CD4-positive, CD25-positive, alpha-beta regulatory T cell (primary cell): Measurements from ENCODE around the gene RYR3. TPM values are rescaled to one million over a fixed set of nuclear protein-coding genes. Genes with fewer than 3 reads are reported as not detected.
A peak's percentile ranks its signal among the peaks of the same experiment; 100 is the strongest.

ENCODE experiments used
- ATAC-seq, 2 donors: fragments of 150-1000 bp; cut with Tn5 transposase; one replicate each; pipeline ENCODE4 v1.10.0; 2021; ENCODE audit warnings: low read depth in 2 of 2, moderate number of reproducible peaks in 2 of 2, moderate library complexity in 1 of 2
- DNase-seq, 3 donors: peaks; one replicate each; pipeline versions ENCODE4 v3.0.0 to v3.0.0-alpha.2; 2012 to 2022; ENCODE audit warnings: mixed read lengths in 1 of 3
- H3K27ac ChIP-seq: one replicate; pipeline ENCODE4 v1.7.0; 2013; ENCODE audit warnings: mild to moderate bottlenecking, low read length; ENCODE audit not compliant: insufficient read depth, poor library complexity, severe bottlenecking
- H3K27me3 ChIP-seq: one replicate; pipeline ENCODE4 v1.7.0; 2013; ENCODE audit warnings: low read length; ENCODE audit not compliant: control insufficient read depth, insufficient read depth
- H3K36me3 ChIP-seq: one replicate; pipeline ENCODE4 v1.7.0; 2013; ENCODE audit warnings: mild to moderate bottlenecking, low read length, moderate library complexity; ENCODE audit not compliant: control insufficient read depth, insufficient read depth
- H3K4me1 ChIP-seq: 2 replicates; pipeline ENCODE4 v1.7.0; 2013; ENCODE audit warnings: mild to moderate bottlenecking, low read length; ENCODE audit not compliant: insufficient read depth, control insufficient read depth, poor library complexity, severe bottlenecking
- H3K4me3 ChIP-seq: one replicate; pipeline ENCODE4 v1.7.0; 2013; ENCODE audit warnings: low read depth, mild to moderate bottlenecking, low read length, moderate library complexity
- H3K9me3 ChIP-seq, 2 experiments: 1 replicate in 1 of 2; 2 replicates in 1 of 2; pipeline ENCODE4 v1.7.0; 2013; ENCODE audit warnings: low read length in 2 of 2, mild to moderate bottlenecking in 1 of 2, moderate library complexity in 1 of 2; ENCODE audit not compliant: control insufficient read depth in 2 of 2
- H3K27ac Mint-ChIP-seq, 3 donors: one replicate each; pipeline ENCODE4 v1.8.0; 2020 to 2022; ENCODE audit warnings: mild to moderate bottlenecking in 3 of 3, mixed read lengths in 3 of 3, moderate library complexity in 2 of 3
- H3K27me3 Mint-ChIP-seq: one replicate; pipeline ENCODE4 v1.8.0; 2022; ENCODE audit warnings: mild to moderate bottlenecking, mixed read lengths
- H3K36me3 Mint-ChIP-seq: one replicate; pipeline ENCODE4 v1.8.0; 2020; ENCODE audit warnings: mixed read lengths
- H3K4me1 Mint-ChIP-seq, 4 donors: one replicate each; pipeline ENCODE4 v1.8.0; 2020 to 2022; ENCODE audit warnings: mixed read lengths in 4 of 4, mild to moderate bottlenecking in 1 of 4
- H3K4me3 Mint-ChIP-seq, 4 donors: one replicate each; pipeline ENCODE4 v1.8.0; 2020 to 2022; ENCODE audit warnings: mild to moderate bottlenecking in 4 of 4, mixed read lengths in 4 of 4, moderate library complexity in 3 of 4
- H3K9me3 Mint-ChIP-seq, 7 donors: one replicate each; pipeline ENCODE4 v1.8.0; 2020 to 2022; ENCODE audit warnings: mixed read lengths in 7 of 7, mild to moderate bottlenecking in 3 of 7, moderate library complexity in 2 of 7
- polyA plus RNA-seq, 4 donors: library from polyadenylated mRNA; unstranded; fragments of 300-500 nt; fragmentation: Illumina TruSeq; gene quantifications; one replicate each; pipeline ENCODE4 v1.2.3, GENCODE V29; 2021
- total RNA-seq: library from RNA; stranded (reverse); gene quantifications from one replicate; pipeline ENCODE4 v1.2.3, GENCODE V29; 2022

The RYR3 gene
- total and polyA plus RNA-seq, 5 donors from 2014 or later: 0.05 to 0.19 (median 0.09) TPM; not detected in 1

GRCh38 chr15:33442449-33442848 is 131.7 kb downstream of the RYR3 start:
- Histone ChIP-seq H3K9me3 (no peaks in the 10 kb centered on the region), H3K27ac (no peak overlapping the region), H3K36me3 (no peaks in the 10 kb centered on the region), H3K4me3 (no peak overlapping the region), H3K4me1 (no peaks in the 10 kb centered on the region), H3K27me3 (peaks cover 4% of the 10 kb centered on the region)
- no peak for ATAC-seq
- DNase-seq: no peak
- Mint-ChIP-seq H3K36me3 (no peaks in the 10 kb centered on the region), H3K4me3 (no peak overlapping the region), H3K27me3 (no peaks in the 10 kb centered on the region), H3K9me3 (peaks cover 0 to 4% (median 0%) of the 10 kb centered on the region in 7 donors), H3K27ac (no peak overlapping the region), H3K4me1 (no peaks in the 10 kb centered on the region)

- H3K9me3 Mint-ChIP-seq: peaks cover 0 to 4% (median 0%) of the 10 kb centered on the region in 7 donors
- no peak for ATAC-seq
- H3K27ac Mint-ChIP-seq: no peak overlapping the region
These were observed 132.9 kb downstream of the RYR3 start for GRCh38 chr15:33443708-33444107.

GRCh38 chr15:33445984-33446383 is 135.2 kb downstream of the RYR3 start:
- DNase-seq: no peak
- ATAC-seq: no peak
- no peak overlapping the region for H3K4me3 Mint-ChIP-seq
- no peaks in the 10 kb centered on the region for H3K36me3 Mint-ChIP-seq
- Histone ChIP-seq H3K4me1 (no peaks in the 10 kb centered on the region), H3K9me3 (no peaks in the 10 kb centered on the region), H3K27ac (no peak overlapping the region), H3K36me3 (no peaks in the 10 kb centered on the region), H3K4me3 (no peak overlapping the region), H3K27me3 (peaks cover 7% of the 10 kb centered on the region)
- no peak overlapping the region for H3K27ac Mint-ChIP-seq
- no peaks in the 10 kb centered on the region for H3K27me3 Mint-ChIP-seq
- no peaks in the 10 kb centered on the region for H3K4me1 Mint-ChIP-seq
- peaks cover 0 to 4% (median 0%) of the 10 kb centered on the region in 7 donors for H3K9me3 Mint-ChIP-seq

More at GRCh38 chr15:33443708-33444107, 132.9 kb downstream of the RYR3 start:
- no peaks in the 10 kb centered on the region for H3K4me1 ChIP-seq
- no peaks in the 10 kb centered on the region for H3K4me1 Mint-ChIP-seq
- H3K36me3 Mint-ChIP-seq: no peaks in the 10 kb centered on the region
- no peak overlapping the region for H3K4me3 ChIP-seq
- no peak overlapping the region for H3K27ac ChIP-seq
- no peak for DNase-seq
- H3K36me3 ChIP-seq: no peaks in the 10 kb centered on the region
- no peaks in the 10 kb centered on the region for H3K9me3 ChIP-seq
- peaks cover 4% of the 10 kb centered on the region for H3K27me3 ChIP-seq
- no peaks in the 10 kb centered on the region for H3K27me3 Mint-ChIP-seq
- no peak overlapping the region for H3K4me3 Mint-ChIP-seq

- H3K4me1 Mint-ChIP-seq: no peaks in the 10 kb centered on the region
- H3K27ac Mint-ChIP-seq: peak overlapping the region in 1 of 3 donors; percentile 60
- no peaks in the 10 kb centered on the region for H3K36me3 Mint-ChIP-seq
- no peak for DNase-seq
- H3K4me3 ChIP-seq: no peak overlapping the region
- no peak for ATAC-seq
- H3K9me3 ChIP-seq: no peaks in the 10 kb centered on the region
- H3K27ac ChIP-seq: no peak overlapping the region
- H3K36me3 ChIP-seq: no peaks in the 10 kb centered on the region
- peaks cover 7% of the 10 kb centered on the region for H3K27me3 ChIP-seq
- H3K4me1 ChIP-seq: no peaks in the 10 kb centered on the region
- H3K4me3 Mint-ChIP-seq: no peak overlapping the region
- H3K9me3 Mint-ChIP-seq: peaks cover 0 to 4% (median 0%) of the 10 kb centered on the region in 7 donors
- no peaks in the 10 kb centered on the region for H3K27me3 Mint-ChIP-seq
These were observed 137.4 kb downstream of the RYR3 start for GRCh38 chr15:33448151-33448550.

- no peak overlapping the region for H3K4me3 Mint-ChIP-seq
- DNase-seq: no peak
These were observed 138.3 kb downstream of the RYR3 start for GRCh38 chr15:33448961-33449606.

GRCh38 chr15:33449810-33450209 is 139.0 kb downstream of the RYR3 start:
- Histone ChIP-seq H3K36me3 (no peaks in the 10 kb centered on the region), H3K9me3 (no peaks in the 10 kb centered on the region), H3K4me1 (no peaks in the 10 kb centered on the region), H3K4me3 (no peak overlapping the region), H3K27me3 (peaks cover 6% of the 10 kb centered on the region), H3K27ac (no peak overlapping the region)
- H3K27ac Mint-ChIP-seq: no peak overlapping the region
- H3K27me3 Mint-ChIP-seq: no peaks in the 10 kb centered on the region
- DNase-seq (no peak), ATAC-seq (no peak)
- H3K9me3 Mint-ChIP-seq: peaks cover 0 to 4% (median 0%) of the 10 kb centered on the region in 7 donors
- H3K36me3 Mint-ChIP-seq: no peaks in the 10 kb centered on the region
- H3K4me3 Mint-ChIP-seq: no peak overlapping the region
- H3K4me1 Mint-ChIP-seq: no peaks in the 10 kb centered on the region

More at GRCh38 chr15:33448961-33449606, 138.3 kb downstream of the RYR3 start:
- H3K9me3 ChIP-seq: no peaks in the 10 kb centered on the region
- H3K27ac Mint-ChIP-seq: no peak overlapping the region
- H3K4me1 Mint-ChIP-seq: no peaks in the 10 kb centered on the region
- peaks cover 0 to 4% (median 0%) of the 10 kb centered on the region in 7 donors for H3K9me3 Mint-ChIP-seq
- H3K4me1 ChIP-seq: no peaks in the 10 kb centered on the region
- ATAC-seq: no peak
- no peaks in the 10 kb centered on the region for H3K36me3 Mint-ChIP-seq
- no peaks in the 10 kb centered on the region for H3K27me3 Mint-ChIP-seq
- H3K27ac ChIP-seq: no peak overlapping the region
- peaks cover 7% of the 10 kb centered on the region for H3K27me3 ChIP-seq
- H3K36me3 ChIP-seq: no peaks in the 10 kb centered on the region
- no peak overlapping the region for H3K4me3 ChIP-seq

GRCh38 chr15:33451385-33451784 is 140.6 kb downstream of the RYR3 start:
- DNase-seq: no peak
- Mint-ChIP-seq H3K9me3 (peaks cover 0 to 1% (median 0%) of the 10 kb centered on the region in 7 donors), H3K27ac (no peak overlapping the region), H3K4me3 (no peak overlapping the region), H3K27me3 (no peaks in the 10 kb centered on the region), H3K4me1 (no peaks in the 10 kb centered on the region), H3K36me3 (no peaks in the 10 kb centered on the region)
- no peak for ATAC-seq
- H3K4me1 ChIP-seq: no peaks in the 10 kb centered on the region
- H3K4me3 ChIP-seq: no peak overlapping the region
- H3K27ac ChIP-seq: no peak overlapping the region
- H3K9me3 ChIP-seq: no peaks in the 10 kb centered on the region
- no peaks in the 10 kb centered on the region for H3K36me3 ChIP-seq
- peaks cover 6% of the 10 kb centered on the region for H3K27me3 ChIP-seq

- no peak overlapping the region for H3K4me3 Mint-ChIP-seq
- H3K4me3 ChIP-seq: no peak overlapping the region
- H3K36me3 Mint-ChIP-seq: no peaks in the 10 kb centered on the region
- no peaks in the 10 kb centered on the region for H3K36me3 ChIP-seq
- no peaks in the 10 kb centered on the region for H3K4me1 Mint-ChIP-seq
- peaks cover 0 to under 1% (median 0%) of the 10 kb centered on the region in 7 donors for H3K9me3 Mint-ChIP-seq
- ATAC-seq (no peak), DNase-seq (no peak)
- H3K27me3 Mint-ChIP-seq: no peaks in the 10 kb centered on the region
- H3K4me1 ChIP-seq: no peaks in the 10 kb centered on the region
- peaks cover 3% of the 10 kb centered on the region for H3K27me3 ChIP-seq
- no peak overlapping the region for H3K27ac Mint-ChIP-seq
- H3K9me3 ChIP-seq: no peaks in the 10 kb centered on the region
- no peak overlapping the region for H3K27ac ChIP-seq
These were observed 143.0 kb downstream of the RYR3 start for GRCh38 chr15:33453761-33454160.
